ENCODE measurements around the gene TNS1. TPM values are rescaled to one million over a fixed set of nuclear protein-coding genes. Genes with fewer than 3 reads are reported as not detected.

TNS1 gene
- total RNA-seq, 2 donors from 2014 or later = 168 to 174 TPM

DNA sequence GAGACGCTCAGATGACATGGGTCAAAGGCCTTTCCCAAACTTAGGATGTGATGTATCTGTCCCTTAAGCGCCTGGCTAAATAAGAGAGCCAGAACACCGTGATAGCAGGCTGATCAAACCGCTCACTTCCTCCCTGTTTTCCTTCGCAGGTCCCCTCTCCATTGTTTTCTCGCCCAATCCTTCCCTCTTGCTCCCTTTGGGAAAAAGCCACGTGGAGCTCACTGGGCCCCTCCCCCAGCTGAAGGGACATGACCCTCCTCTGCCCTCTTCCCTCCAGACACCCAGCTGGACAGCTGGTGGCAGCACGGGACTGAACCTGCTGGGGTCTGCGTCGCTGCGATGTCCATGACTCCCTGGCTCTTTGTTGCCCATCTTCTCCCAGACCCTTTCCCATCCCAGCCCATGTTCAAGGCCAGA, 201.7 kb downstream of the TNS1 start:
- H3K4me1 ChIP-seq = no peaks in the 10 kb centered on the region
- no peak for ATAC-seq
- DNase-seq = peak in 2 of 4 donors; percentile 2 to 10
- H3K36me3 ChIP-seq (replicated peaks in 1 of 2; ENCODE audit: insufficient read depth in 1 of 2, low read depth in 2 of 2) = peaks cover 0 to 21% of the 10 kb centered on the region in 2 donors
- intact Hi-C loops (cut with DNase I) = no loop called here
- H3K9me3 ChIP-seq = no peaks in the 10 kb centered on the region
- H3K27ac ChIP-seq = no peak overlapping the region
- no peaks in the 10 kb centered on the region for H3K27me3 ChIP-seq
- H3K4me3 ChIP-seq = no peak overlapping the region
- TF ChIP-seq, protein P1, sequence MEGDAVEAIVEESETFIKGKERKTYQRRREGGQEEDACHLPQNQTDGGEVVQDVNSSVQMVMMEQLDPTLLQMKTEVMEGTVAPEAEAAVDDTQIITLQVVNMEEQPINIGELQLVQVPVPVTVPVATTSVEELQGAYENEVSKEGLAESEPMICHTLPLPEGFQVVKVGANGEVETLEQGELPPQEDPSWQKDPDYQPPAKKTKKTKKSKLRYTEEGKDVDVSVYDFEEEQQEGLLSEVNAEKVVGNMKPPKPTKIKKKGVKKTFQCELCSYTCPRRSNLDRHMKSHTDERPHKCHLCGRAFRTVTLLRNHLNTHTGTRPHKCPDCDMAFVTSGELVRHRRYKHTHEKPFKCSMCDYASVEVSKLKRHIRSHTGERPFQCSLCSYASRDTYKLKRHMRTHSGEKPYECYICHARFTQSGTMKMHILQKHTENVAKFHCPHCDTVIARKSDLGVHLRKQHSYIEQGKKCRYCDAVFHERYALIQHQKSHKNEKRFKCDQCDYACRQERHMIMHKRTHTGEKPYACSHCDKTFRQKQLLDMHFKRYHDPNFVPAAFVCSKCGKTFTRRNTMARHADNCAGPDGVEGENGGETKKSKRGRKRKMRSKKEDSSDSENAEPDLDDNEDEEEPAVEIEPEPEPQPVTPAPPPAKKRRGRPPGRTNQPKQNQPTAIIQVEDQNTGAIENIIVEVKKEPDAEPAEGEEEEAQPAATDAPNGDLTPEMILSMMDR (IDR thresholded peaks at IDR 0.05) = no peak
- TF ChIP-seq POLR2A (IDR thresholded peaks at IDR 0.05) = no peak
- WGBS, 2 donors = 60 to 65% methylated on average over 11 of the region's 11 CpGs

DNA sequence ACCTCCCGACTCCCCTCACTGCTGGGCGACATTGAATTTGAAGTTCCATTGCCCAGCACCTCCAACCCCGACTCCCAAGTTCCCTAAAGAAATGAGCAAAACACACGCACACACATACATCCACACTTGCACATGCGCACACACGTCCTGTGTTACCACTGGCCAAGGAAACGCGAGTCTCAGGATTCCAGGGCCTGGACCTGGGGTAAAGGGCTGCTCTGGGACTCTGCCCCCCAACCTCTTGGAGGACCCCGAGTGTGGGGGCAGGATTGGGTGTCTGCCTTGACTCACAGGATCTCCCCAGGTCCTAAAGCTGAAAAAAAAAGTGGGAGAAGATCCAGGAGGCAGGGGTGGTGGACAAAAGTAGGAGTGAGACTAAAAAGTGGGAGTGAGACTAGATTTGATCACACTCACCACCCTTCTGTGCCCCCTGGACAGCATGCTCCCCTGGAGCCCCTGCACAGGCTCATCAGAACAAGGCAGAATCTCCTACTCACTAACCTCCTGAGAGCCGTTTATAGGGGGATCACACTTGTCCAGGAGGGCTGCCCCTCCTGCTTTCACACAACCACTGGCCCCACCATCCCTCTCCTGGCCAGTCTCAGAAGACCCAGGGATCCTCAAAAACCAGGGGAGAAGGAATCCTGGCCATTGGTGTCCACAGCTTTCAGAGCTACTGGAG, 202.2 kb downstream of the TNS1 start:
- no peak for ATAC-seq
- Histone ChIP-seq H3K4me1 (no peaks in the 10 kb centered on the region), H3K4me3 (no peak overlapping the region), H3K36me3 (replicated peaks in 1 of 2; ENCODE audit: insufficient read depth in 1 of 2, low read depth in 2 of 2) (peaks cover 0 to 21% of the 10 kb centered on the region in 2 donors), H3K9me3 (no peaks in the 10 kb centered on the region), H3K27ac (no peak overlapping the region), H3K27me3 (no peaks in the 10 kb centered on the region)
- DNase-seq = peak in 2 of 4 donors; percentile 1 to 6
- 77 to 87% methylated on average over 10 of the region's 10 CpGs for WGBS, 2 donors
- TF ChIP-seq POLR2A (IDR thresholded peaks at IDR 0.05) = no peak
- TF ChIP-seq, protein P1 (IDR thresholded peaks at IDR 0.05) = no peak
- intact Hi-C loops (cut with DNase I) = no loop called here

DNA sequence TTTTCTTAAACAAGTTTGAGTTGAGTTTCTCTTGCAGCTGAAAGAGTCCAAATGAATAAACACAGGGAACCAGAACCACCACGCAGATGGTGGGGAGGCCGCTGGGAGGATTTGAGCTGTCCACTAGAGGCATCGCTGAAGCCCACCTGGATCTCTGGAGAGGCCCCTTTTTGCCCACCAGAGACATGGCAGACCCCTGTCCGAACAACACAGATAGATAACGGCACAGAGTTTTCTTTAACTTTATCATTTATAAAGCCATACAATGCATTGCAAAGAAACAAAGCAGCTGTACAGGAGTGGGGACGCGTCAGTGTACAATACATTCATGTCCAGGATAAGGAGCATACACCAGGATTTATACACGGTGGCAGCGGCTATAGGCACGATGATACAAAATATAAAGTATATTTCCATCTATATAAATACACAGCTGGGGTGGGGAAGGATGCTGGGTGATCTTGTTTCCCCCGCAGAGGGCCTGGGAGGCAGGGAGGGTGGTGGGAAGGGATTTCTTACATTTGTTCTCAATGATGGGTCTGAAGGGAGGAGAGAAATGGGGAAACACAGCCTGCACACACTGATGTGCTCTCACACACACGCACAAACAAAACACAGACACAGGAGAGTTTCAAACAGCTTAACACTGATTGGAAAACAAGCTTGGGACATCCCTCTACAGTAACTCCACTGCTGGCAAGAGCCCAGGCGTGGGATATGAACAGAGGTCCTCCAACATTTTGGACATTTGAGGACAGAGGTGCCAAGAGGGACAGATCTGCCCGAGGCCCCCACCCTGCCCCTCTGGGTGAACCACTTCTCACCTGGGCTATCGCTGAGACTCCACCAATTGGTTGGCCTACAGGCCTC, 203.0 kb downstream of the TNS1 start:
- Histone ChIP-seq H3K27me3 (no peaks in the 10 kb centered on the region), H3K4me1 (no peaks in the 10 kb centered on the region), H3K4me3 (no peak overlapping the region), H3K9me3 (no peaks in the 10 kb centered on the region), H3K27ac (no peak overlapping the region), H3K36me3 (replicated peaks in 1 of 2; ENCODE audit: insufficient read depth in 1 of 2, low read depth in 2 of 2) (peaks cover 0 to 20% of the 10 kb centered on the region in 2 donors)
- 84 to 85% methylated on average over 15 of the region's 15 CpGs for WGBS, 2 donors
- intact Hi-C loops (cut with DNase I) = no loop called here
- TF ChIP-seq, protein P1 (IDR thresholded peaks at IDR 0.05) = no peak
- TF ChIP-seq POLR2A (IDR thresholded peaks at IDR 0.05) = no peak
- DNase-seq (peak in 2 of 4 donors; percentile 1 to 22), ATAC-seq (no peak)

DNA sequence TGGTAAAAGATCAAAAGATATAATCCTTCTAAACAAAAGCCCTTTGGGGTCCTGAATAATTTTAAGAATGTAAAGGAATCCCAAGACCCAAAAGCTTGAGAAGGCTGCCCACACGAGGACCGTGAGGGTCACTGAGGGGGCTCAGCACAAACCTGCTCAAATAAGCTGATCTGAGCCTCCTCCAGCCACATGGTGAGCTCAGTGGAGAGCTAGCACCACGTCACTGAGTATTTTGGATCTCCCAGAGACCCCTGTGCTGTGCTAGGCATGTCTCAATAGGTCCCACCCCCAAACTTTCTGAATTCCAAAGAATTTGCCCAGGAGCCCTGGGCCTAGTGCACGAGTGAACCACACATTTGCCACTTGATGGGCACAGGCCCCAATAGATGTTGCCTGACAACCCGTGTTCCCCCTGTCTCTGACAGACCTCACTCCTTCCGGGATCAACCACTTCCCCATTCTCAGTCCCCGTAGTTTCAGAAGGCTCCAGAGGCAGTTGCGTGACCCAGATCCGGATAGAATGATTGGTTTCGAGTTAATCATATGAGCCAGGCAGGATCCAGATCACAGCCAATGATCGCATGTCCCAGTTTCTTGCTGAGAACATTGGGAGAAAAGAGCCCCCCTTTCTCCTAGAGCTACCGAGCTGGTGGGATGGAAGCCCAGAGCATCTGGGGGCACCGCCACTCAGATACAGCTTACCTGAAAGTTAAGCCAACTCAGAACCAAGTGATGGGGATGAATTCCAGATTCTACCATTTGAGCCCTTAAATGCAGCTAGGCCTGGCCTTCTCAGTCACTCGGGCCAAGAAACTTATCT, 203.8 kb downstream of the TNS1 start:
- peaks cover 1% of the 10 kb centered on the region for H3K4me1 ChIP-seq
- intact Hi-C loops (cut with DNase I) = no loop called here

More for the DNA sequence above, 203.8 kb downstream of the TNS1 start:
- H3K27me3 ChIP-seq = no peaks in the 10 kb centered on the region
- ATAC-seq = no peak
- H3K9me3 ChIP-seq = no peaks in the 10 kb centered on the region
- WGBS, 2 donors = 83 to 90% methylated on average over 12 to 14 of the region's 14 CpGs
- peak overlapping the region in 1 of 4 donors; percentile 26 for H3K27ac ChIP-seq
- DNase-seq = peak in 2 of 4 donors; percentile 9 to 66
- peaks cover 0 to 11% of the 10 kb centered on the region in 2 donors for H3K36me3 ChIP-seq (replicated peaks in 1 of 2; ENCODE audit: insufficient read depth in 1 of 2, low read depth in 2 of 2)
- H3K4me3 ChIP-seq = no peak overlapping the region
- TF ChIP-seq, protein P1 (IDR thresholded peaks at IDR 0.05) = no peak
